Transverse colon (tissue), 4 donors: Measurements from ENCODE around the gene SLC1A3. TPM values are rescaled to one million over a fixed set of nuclear protein-coding genes. Genes with fewer than 3 reads are reported as not detected.

Experiments used
- DNase-seq: peaks from one replicate; pipeline ENCODE4 v3.0.0-alpha.2; 2019
- H3K27ac ChIP-seq, 4 donors: fragments of 200-600 bp; sonication (generic); 2 replicates each; pipeline ENCODE4 v1.5.1; 2016 to 2018; ENCODE audit warnings: inconsistent platforms in 4 of 4
- H3K27me3 ChIP-seq: fragments of 200-600 bp; sonication (generic); 2 replicates; pipeline ENCODE4 v1.5.1; 2017; ENCODE audit warnings: inconsistent platforms
- H3K36me3 ChIP-seq, 4 donors: fragments of 200-600 bp; sonication (generic); 2 replicates each; pipeline ENCODE4 v1.5.1; 2017 to 2019; ENCODE audit warnings: inconsistent platforms in 4 of 4
- H3K4me1 ChIP-seq, 4 donors: fragments of 200-600 bp; sonication (generic); 2 replicates each; pipeline ENCODE4 v1.5.1; 2017 to 2020; ENCODE audit warnings: inconsistent platforms in 4 of 4
- H3K4me3 ChIP-seq, 4 donors: fragments of 200-600 bp; sonication (generic); 1 replicate in 1 of 4; 2 replicates in 3 of 4; pipeline versions ENCODE4 v1.5.1 to v1.6.1; 2017 to 2019; ENCODE audit warnings: inconsistent platforms in 4 of 4
- H3K9me3 ChIP-seq, 2 donors: fragments of 200-600 bp; sonication (generic); 2 replicates each; pipeline ENCODE4 v1.5.1; 2017 to 2019; ENCODE audit warnings: inconsistent platforms in 2 of 2
- CTCF ChIP-seq, 5 experiments: fragments of 200-600 bp in 3 of 5; fragments of 450-650 bp in 2 of 5; sonication (generic) in 3 of 5; IDR thresholded peaks; 1 replicate in 2 of 5; 2 replicates in 3 of 5; pipeline ENCODE4 v1.5.1; 2016 to 2017; ENCODE audit warnings: antibody characterized with exemption in 5 of 5, inconsistent platforms in 3 of 5, mild to moderate bottlenecking in 2 of 5, moderate library complexity in 1 of 5
- EP300 ChIP-seq: sonication (generic); formaldehyde crosslinking; IDR thresholded peaks from one replicate; pipeline ENCODE4 v1.6.1; 2017; ENCODE audit warnings: antibody characterized with exemption, low read depth
- POLR2A ChIP-seq: fragments of 450-650 bp; IDR thresholded peaks from one replicate; pipeline ENCODE4 v1.6.1; 2016; ENCODE audit warnings: antibody characterized with exemption, mild to moderate bottlenecking, moderate library complexity
- POLR2AphosphoS5 ChIP-seq, 3 donors: sonication (generic); formaldehyde crosslinking; IDR thresholded peaks; one replicate each; pipeline ENCODE4 v1.6.1; 2016; ENCODE audit warnings: antibody characterized with exemption in 3 of 3
- WGBS, 2 donors: methylation state at CpG; one replicate each; pipeline ENCODE4 v1.1.5; 2018; ENCODE audit warnings: low coverage in 1 of 2; 5-methylcytosine and 5-hydroxymethylcytosine counted together
- in situ Hi-C, 4 donors: fragments of 200-750 bp; cut with MboI; loops; one replicate each; pipeline versions ENCODE4 v1.15.0 to v1.15.1; 2017; ENCODE audit warnings: low sequenced_read_pairs in 3 of 4, low pct_ligation_motif_present in 1 of 4, low pct_unique_long_range_greater_than_20kb in 1 of 4
- intact Hi-C: fragments of 100-400 bp; cut with DNase I; formaldehyde crosslinking; loops from one replicate; pipeline ENCODE4 v1.15.1; 2023; ENCODE audit warnings: low total_unique reads
- total RNA-seq, 4 donors: library from RNA; depleted of rRNA; stranded (reverse); fragments of >200 nt; gene quantifications; one replicate each; pipeline ENCODE4 v1.1.0, GENCODE V29; 2016

The SLC1A3 gene
- total RNA-seq, 4 donors from 2014 or later = 0.20 to 16.0 (median 4.1) TPM

- Histone ChIP-seq H3K27me3 (no peaks in the 10 kb centered on the region), H3K36me3 (no peaks in the 10 kb centered on the region), H3K9me3 (no peaks in the 10 kb centered on the region), H3K27ac (no peak overlapping the region), H3K4me1 (no peaks in the 10 kb centered on the region), H3K4me3 (no peak overlapping the region)
- TF ChIP-seq EP300 = no peak
- TF ChIP-seq POLR2AphosphoS5 (IDR thresholded peaks at IDR 0.05) = no peak
- TF ChIP-seq POLR2A = no peak
- TF ChIP-seq CTCF (IDR thresholded peaks at IDR 0.05) = no peak
- no peak for DNase-seq
- intact Hi-C loops = no loop called here
- in situ Hi-C loops = no loop called here
These were observed 40.6 kb downstream of the SLC1A3 start for GRCh38 chr5:36647046-36647445.

GRCh38 chr5:36648426-36648825 lies 42.0 kb downstream of the SLC1A3 start:
- in situ Hi-C loops = no loop called here
- Histone ChIP-seq H3K4me3 (no peak overlapping the region), H3K9me3 (no peaks in the 10 kb centered on the region), H3K4me1 (no peaks in the 10 kb centered on the region), H3K27ac (no peak overlapping the region), H3K27me3 (no peaks in the 10 kb centered on the region), H3K36me3 (no peaks in the 10 kb centered on the region)
- no peak for DNase-seq
- no peak for TF ChIP-seq EP300
- 40 to 46% methylated on average over 3 of the region's 3 CpGs for whole genome bisulfite sequencing, 2 donors
- intact Hi-C loops = no loop called here

- no peak for DNase-seq
- TF ChIP-seq POLR2A = no peak
- TF ChIP-seq EP300 = no peak
- no peak for TF ChIP-seq CTCF (IDR thresholded peaks at IDR 0.05)
- no peak for TF ChIP-seq POLR2AphosphoS5 (IDR thresholded peaks at IDR 0.05)
- Histone ChIP-seq H3K9me3 (no peaks in the 10 kb centered on the region), H3K36me3 (no peaks in the 10 kb centered on the region), H3K27me3 (no peaks in the 10 kb centered on the region), H3K27ac (no peak overlapping the region), H3K4me3 (no peak overlapping the region), H3K4me1 (no peaks in the 10 kb centered on the region)
- 35 to 54% methylated on average over 7 to 9 of the region's 9 CpGs for WGBS, 2 donors
- intact Hi-C loops = no loop called here
- in situ Hi-C loops = no loop called here
These were observed 45.6 kb downstream of the SLC1A3 start for GRCh38 chr5:36651761-36652685.

- DNase-seq = no peak
- Histone ChIP-seq H3K9me3 (no peaks in the 10 kb centered on the region), H3K27ac (no peak overlapping the region), H3K27me3 (no peaks in the 10 kb centered on the region), H3K36me3 (no peaks in the 10 kb centered on the region), H3K4me1 (peaks cover 0 to 4% (median 2%) of the 10 kb centered on the region in 4 donors), H3K4me3 (no peak overlapping the region)
- in situ Hi-C loops (no loop called here), intact Hi-C loops (no loop called here)
- no peak for TF ChIP-seq CTCF (IDR thresholded peaks at IDR 0.05)
- no peak for TF ChIP-seq EP300
- TF ChIP-seq POLR2AphosphoS5 (IDR thresholded peaks at IDR 0.05) = no peak
- TF ChIP-seq POLR2A = no peak
- WGBS, 2 donors = 54 to 64% methylated on average over 5 of the region's 5 CpGs
These were observed 46.8 kb downstream of the SLC1A3 start for GRCh38 chr5:36653044-36653705.
